HepG2 (cell line): ENCODE results near the gene ATP2C2. TPM values are rescaled to one million over a fixed set of nuclear protein-coding genes. Genes with fewer than 3 reads are reported as not detected.

Experiments used
- DPF2 ChIP-seq: sonication (generic); formaldehyde crosslinking; IDR thresholded peaks from 2 replicates; pipeline ENCODE4 v1.4.0; 2020; ENCODE audit warnings: mild to moderate bottlenecking, low read depth, missing genetic modification reagents, borderline replicate concordance
- NRL ChIP-seq: sonication (generic); formaldehyde crosslinking; IDR thresholded peaks from 2 replicates; pipeline ENCODE4 v1.5.0; 2020; ENCODE audit warnings: missing genetic modification reagents, mild to moderate bottlenecking, moderate library complexity, borderline replicate concordance
- PHF20 ChIP-seq: sonication (generic); formaldehyde crosslinking; IDR thresholded peaks from 2 replicates; pipeline ENCODE4 v1.5.0; 2020; ENCODE audit warnings: mild to moderate bottlenecking, missing genetic modification reagents
- SIX1 ChIP-seq: sonication (generic); formaldehyde crosslinking; IDR thresholded peaks from 2 replicates; pipeline ENCODE4 v1.4.0; 2020; ENCODE audit warnings: missing genetic modification reagents, borderline replicate concordance
- SIX4 ChIP-seq: sonication (generic); formaldehyde crosslinking; IDR thresholded peaks from 2 replicates; pipeline ENCODE4 v1.4.0; 2020; ENCODE audit warnings: missing genetic modification reagents
- TBL1XR1 ChIP-seq: fragments of 150-350 bp; IDR thresholded peaks from 2 replicates; pipeline ENCODE4 v1.6.1; 2014; ENCODE audit warnings: borderline replicate concordance, low read length; ENCODE audit not compliant: partially characterized antibody
- ZNF230 ChIP-seq: sonication (generic); formaldehyde crosslinking; IDR thresholded peaks from 2 replicates; pipeline ENCODE4 v1.4.0; 2020; ENCODE audit warnings: mild to moderate bottlenecking, missing genetic modification reagents
- ZNF432 ChIP-seq: sonication (generic); formaldehyde crosslinking; IDR thresholded peaks from 2 replicates; pipeline ENCODE4 v1.5.0; 2020; ENCODE audit warnings: missing genetic modification reagents, mild to moderate bottlenecking, borderline replicate concordance
- ZNF674 ChIP-seq: sonication (generic); formaldehyde crosslinking; IDR thresholded peaks from 2 replicates; pipeline ENCODE4 v1.5.0; 2020; ENCODE audit warnings: low read depth, mild to moderate bottlenecking, missing genetic modification reagents
- ZNF761 ChIP-seq: sonication (generic); formaldehyde crosslinking; conservative IDR thresholded peaks from 2 replicates; pipeline ENCODE4 v1.4.0; 2020; ENCODE audit warnings: mild to moderate bottlenecking, missing genetic modification reagents
- ZNF782 ChIP-seq: sonication (generic); formaldehyde crosslinking; IDR thresholded peaks from 2 replicates; pipeline ENCODE4 v1.4.0; 2020; ENCODE audit warnings: missing genetic modification reagents, mild to moderate bottlenecking, borderline replicate concordance
- ZNF891 ChIP-seq: sonication (generic); formaldehyde crosslinking; IDR thresholded peaks from 2 replicates; pipeline ENCODE4 v1.5.0; 2020; ENCODE audit warnings: mild to moderate bottlenecking, missing genetic modification reagents
- polyA plus RNA-seq, 8 experiments: library from polyadenylated mRNA; depleted of rRNA in 3 of 8; stranded (reverse) in 7 of 8; unstranded in 1 of 8; fragments of >200 nt; fragmentation: Illumina TruSeq in 4 of 8; extraction: Trizol in 4 of 8; gene quantifications; 2 replicates each; pipeline versions ENCODE4 v1.2.1 to v1.2.3, GENCODE V29; 2011 to 2016; ENCODE audit warnings: low read depth in 4 of 8, missing spikeins in 1 of 8, mixed read lengths in 1 of 8; ENCODE audit not compliant: insufficient read depth in 1 of 8
- total RNA-seq, 5 experiments: library from RNA; depleted of rRNA; stranded (reverse); fragments of >200 nt; fragmentation: Illumina TruSeq; extraction: Trizol; gene quantifications; 2 replicates each; pipeline ENCODE4 v1.2.3, GENCODE V29; 2016; ENCODE audit warnings: low read depth in 1 of 5
- TF ChIP-seq, protein P1 (sequence below): sonication (generic); formaldehyde crosslinking; IDR thresholded peaks from 2 replicates; pipeline ENCODE4 v1.4.0; 2020; ENCODE audit warnings: low read depth, mild to moderate bottlenecking, missing genetic modification reagents
- TF ChIP-seq, protein P2 (sequence below): sonication (generic); formaldehyde crosslinking; IDR thresholded peaks from 2 replicates; pipeline ENCODE4 v1.8.0; 2022; ENCODE audit warnings: mild to moderate bottlenecking, missing genetic modification reagents, moderate library complexity
- TF ChIP-seq, protein P3 (sequence below): sonication (generic); formaldehyde crosslinking; IDR thresholded peaks from 2 replicates; pipeline ENCODE4 v1.4.0; 2020; ENCODE audit warnings: mild to moderate bottlenecking, missing genetic modification reagents, borderline replicate concordance
- TF ChIP-seq, protein P4 (sequence below): sonication (generic); formaldehyde crosslinking; IDR thresholded peaks from 2 replicates; pipeline ENCODE4 v1.4.0; 2020; ENCODE audit warnings: missing genetic modification reagents
- TF ChIP-seq, protein P5 (sequence below): sonication (generic); formaldehyde crosslinking; IDR thresholded peaks from 2 replicates; pipeline ENCODE4 v1.5.1; 2020; ENCODE audit warnings: missing genetic modification reagents, mild to moderate bottlenecking, borderline replicate concordance
- TF ChIP-seq, protein P6 (sequence below): sonication (generic); formaldehyde crosslinking; IDR thresholded peaks from 2 replicates; pipeline ENCODE4 v1.5.1; 2020; ENCODE audit warnings: missing genetic modification reagents, mild to moderate bottlenecking, borderline replicate concordance

ATP2C2 gene
- total and polyA plus RNA-seq, 2 of the 13 experiments (the other 11 are each of a cell fraction or from before 2014, with no cell fraction given): 0.07 TPM; not detected in 1

DNA sequence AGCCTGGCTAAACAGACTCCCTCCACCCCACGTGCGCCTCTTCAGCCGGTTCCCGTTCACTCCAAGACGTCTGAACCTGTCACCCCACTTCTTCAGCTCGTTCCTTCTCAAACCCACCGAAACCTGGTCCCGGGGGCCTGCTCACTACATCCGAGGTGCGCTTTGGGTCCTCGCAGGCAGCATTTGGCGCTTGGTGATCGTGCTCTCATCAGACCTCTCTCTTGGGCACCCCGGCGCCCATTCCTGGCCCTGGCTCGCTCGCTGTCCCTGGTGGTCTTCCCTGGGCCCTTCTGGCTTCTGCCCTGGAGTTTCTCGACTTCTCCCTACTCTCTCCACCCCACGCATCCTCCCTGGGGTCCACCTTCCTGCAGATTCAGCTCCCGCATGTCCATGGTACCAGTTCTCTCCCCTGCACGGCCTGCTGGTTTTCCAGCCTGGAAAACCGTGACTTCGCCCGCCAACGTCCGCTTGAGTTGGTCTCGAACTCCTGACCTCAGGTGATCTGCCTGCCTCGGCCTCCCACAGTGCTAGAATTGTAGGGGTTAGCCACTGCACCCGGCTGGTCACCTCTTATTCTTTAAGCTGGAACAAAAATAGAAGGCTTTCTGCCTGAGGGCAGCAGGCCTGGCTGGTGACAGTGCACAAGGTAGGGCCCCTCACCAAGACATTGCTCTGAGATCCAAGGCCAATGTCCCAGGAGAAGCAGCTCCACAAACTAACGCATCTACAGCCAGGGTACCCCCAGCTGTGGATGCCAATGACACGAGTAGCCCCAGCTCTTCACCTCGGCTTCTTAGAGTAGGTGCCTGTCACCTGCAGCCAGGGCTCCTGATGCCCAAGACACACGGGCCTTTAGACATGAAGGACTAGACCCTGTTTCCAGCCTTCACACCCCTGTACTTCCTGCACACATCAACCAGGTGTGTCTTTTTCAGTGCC lies 137.2 kb downstream of the ATP2C2 start (continued):
- TF ChIP-seq, protein P1, sequence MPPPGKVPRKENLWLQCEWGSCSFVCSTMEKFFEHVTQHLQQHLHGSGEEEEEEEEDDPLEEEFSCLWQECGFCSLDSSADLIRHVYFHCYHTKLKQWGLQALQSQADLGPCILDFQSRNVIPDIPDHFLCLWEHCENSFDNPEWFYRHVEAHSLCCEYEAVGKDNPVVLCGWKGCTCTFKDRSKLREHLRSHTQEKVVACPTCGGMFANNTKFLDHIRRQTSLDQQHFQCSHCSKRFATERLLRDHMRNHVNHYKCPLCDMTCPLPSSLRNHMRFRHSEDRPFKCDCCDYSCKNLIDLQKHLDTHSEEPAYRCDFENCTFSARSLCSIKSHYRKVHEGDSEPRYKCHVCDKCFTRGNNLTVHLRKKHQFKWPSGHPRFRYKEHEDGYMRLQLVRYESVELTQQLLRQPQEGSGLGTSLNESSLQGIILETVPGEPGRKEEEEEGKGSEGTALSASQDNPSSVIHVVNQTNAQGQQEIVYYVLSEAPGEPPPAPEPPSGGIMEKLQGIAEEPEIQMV: no peak
- TF ChIP-seq PHF20 (CRISPR knock-in tag) (peak; percentile 18; the same call in 1 of the 2 replicates), ZNF891 (CRISPR knock-in tag) (0 out of 2 replicates have a peak, but pooled peaks have one; percentile 7), ZNF761 (0 out of 2 replicates have a peak, but pooled peaks have one; percentile 7), NRL (no peak), TBL1XR1 (no peak), SIX4 (CRISPR knock-in tag) (no peak), ZNF674 (CRISPR knock-in tag) (0 out of 2 replicates have a peak, but pooled peaks have one; percentile 47), ZNF432 (0 out of 2 replicates have a peak, but pooled peaks have one; percentile 56), DPF2 (no peak), SIX1 (no peak), ZNF782 (no peak), ZNF230 (CRISPR knock-in tag) (peak; percentile 65; the same call in 1 of the 2 replicates)
- TF ChIP-seq, protein P2, sequence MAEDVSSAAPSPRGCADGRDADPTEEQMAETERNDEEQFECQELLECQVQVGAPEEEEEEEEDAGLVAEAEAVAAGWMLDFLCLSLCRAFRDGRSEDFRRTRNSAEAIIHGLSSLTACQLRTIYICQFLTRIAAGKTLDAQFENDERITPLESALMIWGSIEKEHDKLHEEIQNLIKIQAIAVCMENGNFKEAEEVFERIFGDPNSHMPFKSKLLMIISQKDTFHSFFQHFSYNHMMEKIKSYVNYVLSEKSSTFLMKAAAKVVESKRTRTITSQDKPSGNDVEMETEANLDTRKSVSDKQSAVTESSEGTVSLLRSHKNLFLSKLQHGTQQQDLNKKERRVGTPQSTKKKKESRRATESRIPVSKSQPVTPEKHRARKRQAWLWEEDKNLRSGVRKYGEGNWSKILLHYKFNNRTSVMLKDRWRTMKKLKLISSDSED (CRISPR knock-in tag): no peak
- TF ChIP-seq, protein P3, sequence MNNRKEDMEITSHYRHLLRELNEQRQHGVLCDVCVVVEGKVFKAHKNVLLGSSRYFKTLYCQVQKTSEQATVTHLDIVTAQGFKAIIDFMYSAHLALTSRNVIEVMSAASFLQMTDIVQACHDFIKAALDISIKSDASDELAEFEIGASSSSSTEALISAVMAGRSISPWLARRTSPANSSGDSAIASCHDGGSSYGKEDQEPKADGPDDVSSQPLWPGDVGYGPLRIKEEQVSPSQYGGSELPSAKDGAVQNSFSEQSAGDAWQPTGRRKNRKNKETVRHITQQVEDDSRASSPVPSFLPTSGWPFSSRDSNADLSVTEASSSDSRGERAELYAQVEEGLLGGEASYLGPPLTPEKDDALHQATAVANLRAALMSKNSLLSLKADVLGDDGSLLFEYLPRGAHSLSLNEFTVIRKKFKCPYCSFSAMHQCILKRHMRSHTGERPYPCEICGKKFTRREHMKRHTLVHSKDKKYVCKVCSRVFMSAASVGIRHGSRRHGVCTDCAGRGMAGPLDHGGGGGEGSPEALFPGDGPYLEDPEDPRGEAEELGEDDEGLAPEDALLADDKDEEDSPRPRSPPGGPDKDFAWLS (CRISPR knock-in tag): peak; percentile 86; the same call in 1 of the 2 replicates
- TF ChIP-seq, protein P4, sequence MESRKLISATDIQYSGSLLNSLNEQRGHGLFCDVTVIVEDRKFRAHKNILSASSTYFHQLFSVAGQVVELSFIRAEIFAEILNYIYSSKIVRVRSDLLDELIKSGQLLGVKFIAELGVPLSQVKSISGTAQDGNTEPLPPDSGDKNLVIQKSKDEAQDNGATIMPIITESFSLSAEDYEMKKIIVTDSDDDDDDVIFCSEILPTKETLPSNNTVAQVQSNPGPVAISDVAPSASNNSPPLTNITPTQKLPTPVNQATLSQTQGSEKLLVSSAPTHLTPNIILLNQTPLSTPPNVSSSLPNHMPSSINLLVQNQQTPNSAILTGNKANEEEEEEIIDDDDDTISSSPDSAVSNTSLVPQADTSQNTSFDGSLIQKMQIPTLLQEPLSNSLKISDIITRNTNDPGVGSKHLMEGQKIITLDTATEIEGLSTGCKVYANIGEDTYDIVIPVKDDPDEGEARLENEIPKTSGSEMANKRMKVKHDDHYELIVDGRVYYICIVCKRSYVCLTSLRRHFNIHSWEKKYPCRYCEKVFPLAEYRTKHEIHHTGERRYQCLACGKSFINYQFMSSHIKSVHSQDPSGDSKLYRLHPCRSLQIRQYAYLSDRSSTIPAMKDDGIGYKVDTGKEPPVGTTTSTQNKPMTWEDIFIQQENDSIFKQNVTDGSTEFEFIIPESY (CRISPR knock-in tag): peak; percentile 83
- TF ChIP-seq, protein P5, sequence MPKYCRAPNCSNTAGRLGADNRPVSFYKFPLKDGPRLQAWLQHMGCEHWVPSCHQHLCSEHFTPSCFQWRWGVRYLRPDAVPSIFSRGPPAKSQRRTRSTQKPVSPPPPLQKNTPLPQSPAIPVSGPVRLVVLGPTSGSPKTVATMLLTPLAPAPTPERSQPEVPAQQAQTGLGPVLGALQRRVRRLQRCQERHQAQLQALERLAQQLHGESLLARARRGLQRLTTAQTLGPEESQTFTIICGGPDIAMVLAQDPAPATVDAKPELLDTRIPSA: no peak
- TF ChIP-seq, protein P6, sequence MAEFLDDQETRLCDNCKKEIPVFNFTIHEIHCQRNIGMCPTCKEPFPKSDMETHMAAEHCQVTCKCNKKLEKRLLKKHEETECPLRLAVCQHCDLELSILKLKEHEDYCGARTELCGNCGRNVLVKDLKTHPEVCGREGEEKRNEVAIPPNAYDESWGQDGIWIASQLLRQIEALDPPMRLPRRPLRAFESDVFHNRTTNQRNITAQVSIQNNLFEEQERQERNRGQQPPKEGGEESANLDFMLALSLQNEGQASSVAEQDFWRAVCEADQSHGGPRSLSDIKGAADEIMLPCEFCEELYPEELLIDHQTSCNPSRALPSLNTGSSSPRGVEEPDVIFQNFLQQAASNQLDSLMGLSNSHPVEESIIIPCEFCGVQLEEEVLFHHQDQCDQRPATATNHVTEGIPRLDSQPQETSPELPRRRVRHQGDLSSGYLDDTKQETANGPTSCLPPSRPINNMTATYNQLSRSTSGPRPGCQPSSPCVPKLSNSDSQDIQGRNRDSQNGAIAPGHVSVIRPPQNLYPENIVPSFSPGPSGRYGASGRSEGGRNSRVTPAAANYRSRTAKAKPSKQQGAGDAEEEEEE: 0 out of 2 replicates have a peak, but pooled peaks have one; percentile 3
